Measurements from ENCODE around the gene DLGAP1.

GRCh38 chr18:3510896-3511295, 944.2 kb downstream of the DLGAP1 start:
- no peak for TF ChIP-seq POLR2AphosphoS5 (IDR thresholded peaks at IDR 0.05)
- TF ChIP-seq EP300 (IDR thresholded peaks at IDR 0.05): no peak
- TF ChIP-seq, protein P1, sequence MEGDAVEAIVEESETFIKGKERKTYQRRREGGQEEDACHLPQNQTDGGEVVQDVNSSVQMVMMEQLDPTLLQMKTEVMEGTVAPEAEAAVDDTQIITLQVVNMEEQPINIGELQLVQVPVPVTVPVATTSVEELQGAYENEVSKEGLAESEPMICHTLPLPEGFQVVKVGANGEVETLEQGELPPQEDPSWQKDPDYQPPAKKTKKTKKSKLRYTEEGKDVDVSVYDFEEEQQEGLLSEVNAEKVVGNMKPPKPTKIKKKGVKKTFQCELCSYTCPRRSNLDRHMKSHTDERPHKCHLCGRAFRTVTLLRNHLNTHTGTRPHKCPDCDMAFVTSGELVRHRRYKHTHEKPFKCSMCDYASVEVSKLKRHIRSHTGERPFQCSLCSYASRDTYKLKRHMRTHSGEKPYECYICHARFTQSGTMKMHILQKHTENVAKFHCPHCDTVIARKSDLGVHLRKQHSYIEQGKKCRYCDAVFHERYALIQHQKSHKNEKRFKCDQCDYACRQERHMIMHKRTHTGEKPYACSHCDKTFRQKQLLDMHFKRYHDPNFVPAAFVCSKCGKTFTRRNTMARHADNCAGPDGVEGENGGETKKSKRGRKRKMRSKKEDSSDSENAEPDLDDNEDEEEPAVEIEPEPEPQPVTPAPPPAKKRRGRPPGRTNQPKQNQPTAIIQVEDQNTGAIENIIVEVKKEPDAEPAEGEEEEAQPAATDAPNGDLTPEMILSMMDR (IDR thresholded peaks at IDR 0.05): no peak
- TF ChIP-seq POLR2A (IDR thresholded peaks at IDR 0.05): no peak
